GM12891 (cell line): Measurements from ENCODE around the gene BAZ1A.

ENCODE experiments used
- PAX5 ChIP-seq: IDR thresholded peaks from 2 replicates; pipeline ENCODE4 v1.6.1; 2011; ENCODE audit warnings: low read length, moderate library complexity, mild to moderate bottlenecking; ENCODE audit not compliant: insufficient read depth, severe bottlenecking
- POLR2A ChIP-seq: IDR thresholded peaks from 2 replicates; pipeline ENCODE4 v1.6.1; 2011; ENCODE audit warnings: low read depth, low read length, control low read depth
- POLR2AphosphoS5 ChIP-seq: IDR thresholded peaks from 2 replicates; pipeline ENCODE4 v1.6.1; 2011; ENCODE audit warnings: low read depth, low read length, control low read depth
- POU2F2 ChIP-seq: IDR thresholded peaks from 2 replicates; pipeline ENCODE4 v1.6.1; 2011; ENCODE audit warnings: low read depth, mild to moderate bottlenecking, control low read depth, low read length, moderate library complexity
- SPI1 ChIP-seq: IDR thresholded peaks from 2 replicates; pipeline ENCODE4 v1.6.1; 2011; ENCODE audit warnings: low read depth, low read length, control low read depth
- TAF1 ChIP-seq: IDR thresholded peaks from 2 replicates; pipeline ENCODE4 v1.6.1; 2011; ENCODE audit warnings: low read depth, low read length, control low read depth

DNA sequence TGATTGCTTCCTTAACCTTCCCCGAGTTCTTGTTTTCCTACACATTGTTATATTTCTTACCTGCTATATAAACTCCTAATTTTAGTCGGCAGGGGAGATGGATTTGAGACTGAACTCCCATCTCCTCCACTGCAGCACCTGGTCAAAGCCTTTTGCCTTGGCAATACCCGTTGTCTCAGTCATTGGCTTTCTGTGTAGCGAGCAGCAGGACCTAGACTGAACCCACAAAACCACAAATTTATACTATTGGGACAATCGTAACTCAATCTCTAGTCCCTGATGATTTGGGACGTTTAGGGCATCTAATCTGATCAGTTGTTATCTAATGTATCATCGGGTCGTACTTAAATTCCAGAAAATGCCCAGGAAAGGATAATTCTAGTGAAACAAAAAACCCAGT lies 37.8 kb upstream of the BAZ1A start:
- TF ChIP-seq POLR2A = no peak
- TF ChIP-seq TAF1 = no peak
- TF ChIP-seq POLR2AphosphoS5 = no peak
- no peak for TF ChIP-seq SPI1
- no peak for TF ChIP-seq POU2F2
- no peak for TF ChIP-seq PAX5
